ENCODE data around the gene GSTM1.

GSTM1 gene

DNA sequence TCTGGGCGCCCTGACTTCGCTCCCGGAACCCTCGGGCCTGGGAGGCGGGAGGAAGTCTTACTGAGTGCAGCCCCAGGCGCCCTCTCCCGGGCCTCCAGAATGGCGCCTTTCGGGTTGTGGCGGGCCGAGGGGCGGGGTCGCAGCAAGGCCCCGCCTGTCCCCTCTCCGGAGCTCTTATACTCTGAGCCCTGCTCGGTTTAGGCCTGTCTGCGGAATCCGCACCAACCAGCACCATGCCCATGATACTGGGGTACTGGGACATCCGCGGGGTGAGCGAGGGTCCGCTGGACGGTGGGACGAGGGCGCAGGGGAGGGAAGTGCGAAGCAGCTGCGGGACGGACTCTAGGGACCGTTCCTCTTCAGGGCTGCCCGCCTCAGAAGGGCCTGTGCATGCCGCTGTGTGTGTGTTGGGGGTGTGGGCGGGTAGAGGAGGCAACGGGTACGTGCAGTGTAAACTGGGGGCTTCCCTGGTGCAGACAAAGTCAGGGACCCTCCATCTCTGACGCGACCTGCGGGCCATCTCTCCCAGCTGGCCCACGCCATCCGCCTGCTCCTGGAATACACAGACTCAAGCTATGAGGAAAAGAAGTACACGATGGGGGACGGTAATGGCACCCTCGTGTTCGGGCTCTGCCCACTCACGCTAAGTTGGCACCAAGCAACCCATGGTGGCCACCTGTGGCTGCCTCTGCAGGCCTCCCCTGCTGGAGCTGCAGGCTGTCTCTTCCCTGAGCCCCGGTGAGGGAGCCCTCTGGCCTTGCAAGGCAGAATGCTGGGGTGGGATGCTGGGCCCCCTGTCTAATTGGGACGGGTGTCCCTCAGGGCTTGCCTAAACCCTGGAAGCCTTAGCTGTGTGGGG, at the start of gene GSTM1:
TSS of gene GSTM1 (plus strand) at position 177 of the 859 bp plus-strand sequence. CDS start at position 234, 57 bp downstream.
- no peak within 1 kb of the TSS for H3K4me3 ChIP-seq (ENCODE audit: low read length)
- no peaks in the 10 kb centered on the region for H3K4me1 ChIP-seq (ENCODE audit: control insufficient read depth, insufficient read depth, low read length)
- H3K9ac ChIP-seq (ENCODE audit: low read length), result no peak within 1 kb of the TSS
- no peaks in the 10 kb centered on the region for H3K9me3 ChIP-seq (ENCODE audit: control insufficient read depth, low read length)
- no peaks in the 10 kb centered on the region for H3K27me3 ChIP-seq (replicated peaks; ENCODE audit: control insufficient read depth, insufficient read depth, low read length)
- DNase-seq (ENCODE audit: low read depth), result no peak
- no peaks in the 10 kb centered on the region for H3K36me3 ChIP-seq (ENCODE audit: control insufficient read depth, insufficient read depth, low read length, severe bottlenecking)

DNA sequence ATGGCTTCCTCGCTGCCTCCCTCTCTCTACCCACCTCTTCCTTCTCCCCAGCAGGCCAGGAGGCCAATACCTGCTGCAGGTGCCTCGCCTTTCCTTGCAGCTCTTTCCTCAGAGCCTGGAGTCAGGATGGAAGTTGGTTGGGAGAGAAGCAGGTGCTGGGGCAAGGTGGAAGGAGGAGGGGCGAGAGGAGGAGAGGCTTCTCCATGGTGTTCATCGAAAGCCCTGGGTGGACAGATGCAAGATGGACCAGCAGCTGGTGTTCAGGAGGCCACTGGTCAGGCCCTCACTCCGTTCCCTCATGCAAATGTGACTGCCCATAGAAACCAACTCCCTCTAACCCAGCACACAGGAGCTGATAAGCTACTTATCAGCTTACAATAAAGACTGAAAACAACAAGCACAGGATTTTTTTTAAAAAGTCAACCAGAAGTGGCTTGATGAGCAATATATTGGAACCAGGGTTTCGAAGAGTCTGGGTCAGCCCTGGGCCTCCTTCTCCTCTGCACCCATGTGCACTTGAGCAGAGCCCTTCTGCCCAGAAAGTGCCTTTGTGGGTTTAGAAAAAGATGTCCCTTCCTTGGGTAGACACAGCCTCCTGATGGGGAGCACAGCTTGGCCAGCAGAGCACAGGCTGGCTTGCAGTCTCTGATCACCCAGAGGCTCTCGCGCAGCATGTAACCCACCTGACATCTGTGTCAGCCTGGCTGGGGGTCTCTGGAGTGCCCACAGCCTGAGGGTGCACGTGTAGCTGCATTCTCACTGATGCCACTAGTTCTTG, 48.4 kb upstream of the GSTM1 start:
- H3K9me3 ChIP-seq (ENCODE audit: control insufficient read depth, low read length), result no peaks in the 10 kb centered on the region
- H3K4me3 ChIP-seq (ENCODE audit: low read length), result no peak overlapping the region
- H3K36me3 ChIP-seq (ENCODE audit: control insufficient read depth, insufficient read depth, low read length, severe bottlenecking), result no peaks in the 10 kb centered on the region
- H3K4me1 ChIP-seq (ENCODE audit: control insufficient read depth, insufficient read depth, low read length), result peaks cover 15% of the 10 kb centered on the region
- DNase-seq (ENCODE audit: low read depth), result no peak
- H3K27me3 ChIP-seq (replicated peaks; ENCODE audit: control insufficient read depth, insufficient read depth, low read length), result no peaks in the 10 kb centered on the region
- H3K9ac ChIP-seq (ENCODE audit: low read length), result no peak overlapping the region

DNA sequence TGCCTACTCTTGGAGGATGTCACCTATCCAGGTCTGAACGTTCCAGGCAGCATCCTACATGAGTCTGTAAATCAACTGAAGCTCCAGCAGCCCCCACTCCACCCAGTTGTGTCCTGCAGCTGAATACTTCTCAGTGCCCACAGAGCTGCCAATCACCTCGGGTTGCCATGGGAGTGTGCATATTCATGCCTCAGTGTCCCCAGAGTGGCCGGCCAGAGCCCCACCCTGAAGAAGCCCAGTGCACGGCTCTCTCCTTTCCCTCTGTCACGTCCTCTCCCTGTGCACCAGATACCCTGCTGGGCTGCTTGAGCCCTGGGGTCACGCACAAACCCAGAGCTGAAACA, 47.8 kb upstream of the GSTM1 start:
- peaks cover 15% of the 10 kb centered on the region for H3K4me1 ChIP-seq (ENCODE audit: control insufficient read depth, insufficient read depth, low read length)
- H3K27me3 ChIP-seq (replicated peaks; ENCODE audit: control insufficient read depth, insufficient read depth, low read length), result no peaks in the 10 kb centered on the region
- H3K9me3 ChIP-seq (ENCODE audit: control insufficient read depth, low read length), result no peaks in the 10 kb centered on the region
- no peak overlapping the region for H3K4me3 ChIP-seq (ENCODE audit: low read length)
- no peaks in the 10 kb centered on the region for H3K36me3 ChIP-seq (ENCODE audit: control insufficient read depth, insufficient read depth, low read length, severe bottlenecking)
- H3K9ac ChIP-seq (ENCODE audit: low read length), result no peak overlapping the region
- no peak for DNase-seq (ENCODE audit: low read depth)

DNA sequence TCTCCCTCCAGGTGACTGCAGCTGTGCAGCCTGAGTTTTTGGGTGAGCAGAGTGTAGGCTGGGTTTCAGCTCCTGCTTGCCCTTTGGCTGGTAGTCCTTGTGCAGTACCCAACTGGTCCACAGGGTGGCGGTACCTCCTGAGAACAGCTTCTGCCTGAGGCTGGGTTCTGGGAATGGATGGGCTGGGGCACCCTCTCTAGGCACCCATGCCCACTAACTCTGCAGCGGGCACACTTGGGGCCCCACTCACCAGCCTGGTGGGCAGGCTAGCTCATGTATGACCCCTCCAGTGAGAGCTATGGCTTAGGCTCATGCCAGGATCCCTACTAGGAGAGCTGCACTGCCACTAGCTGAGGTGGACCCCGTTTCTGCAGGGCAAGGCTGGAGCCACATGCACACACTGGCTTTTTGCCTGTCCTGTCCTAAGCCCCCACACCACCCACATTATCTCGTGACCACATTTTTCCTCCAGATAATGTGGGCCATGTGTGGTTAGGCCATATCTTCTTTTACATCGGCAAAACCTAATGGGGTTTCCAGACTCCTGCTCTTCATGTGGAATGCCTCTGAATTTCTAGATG, 47.2 kb upstream of the GSTM1 start:
- no peaks in the 10 kb centered on the region for H3K9me3 ChIP-seq (ENCODE audit: control insufficient read depth, low read length)
- DNase-seq (ENCODE audit: low read depth), result peak; percentile 88
- no peaks in the 10 kb centered on the region for H3K27me3 ChIP-seq (replicated peaks; ENCODE audit: control insufficient read depth, insufficient read depth, low read length)
- peaks cover 15% of the 10 kb centered on the region for H3K4me1 ChIP-seq (ENCODE audit: control insufficient read depth, insufficient read depth, low read length)
- H3K36me3 ChIP-seq (ENCODE audit: control insufficient read depth, insufficient read depth, low read length, severe bottlenecking), result no peaks in the 10 kb centered on the region
- H3K9ac ChIP-seq (ENCODE audit: low read length), result no peak overlapping the region
- H3K4me3 ChIP-seq (ENCODE audit: low read length), result no peak overlapping the region

DNA sequence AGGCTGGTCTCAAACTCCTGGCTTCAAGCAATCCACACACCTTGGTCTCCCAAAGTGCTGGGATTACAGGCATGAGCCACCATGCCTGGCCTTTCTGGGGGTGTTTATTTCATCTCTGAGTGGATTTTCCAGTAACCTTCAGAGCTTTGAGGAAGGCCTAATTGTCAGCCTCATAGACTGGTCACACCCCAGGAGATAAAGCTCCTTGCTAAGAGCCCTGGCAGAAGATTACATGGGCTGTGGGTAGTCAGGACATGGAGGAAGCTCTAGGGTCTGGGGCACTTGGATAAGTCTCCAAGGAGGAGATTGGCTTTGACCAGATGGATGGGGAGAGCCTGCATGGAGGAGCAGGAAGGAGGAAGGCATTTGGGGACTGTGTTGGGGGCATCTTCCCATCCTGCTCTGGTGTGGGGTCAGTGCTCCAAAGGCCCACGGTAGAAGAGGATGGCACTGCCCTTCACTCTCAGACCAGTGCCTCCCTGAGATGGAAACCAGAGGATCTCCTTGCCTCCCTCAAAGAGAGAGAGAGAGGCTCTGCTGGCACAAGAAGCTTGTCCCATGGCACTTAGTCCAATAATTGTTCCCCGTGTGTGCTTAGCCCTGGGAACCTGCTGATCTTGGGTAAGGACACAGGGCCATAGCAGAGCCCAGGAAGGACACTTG, 46.4 kb upstream of the GSTM1 start:
- no peak overlapping the region for H3K4me3 ChIP-seq (ENCODE audit: low read length)
- no peaks in the 10 kb centered on the region for H3K9me3 ChIP-seq (ENCODE audit: control insufficient read depth, low read length)
- peaks cover 9% of the 10 kb centered on the region for H3K4me1 ChIP-seq (ENCODE audit: control insufficient read depth, insufficient read depth, low read length)
- no peak for DNase-seq (ENCODE audit: low read depth)
- no peaks in the 10 kb centered on the region for H3K36me3 ChIP-seq (ENCODE audit: control insufficient read depth, insufficient read depth, low read length, severe bottlenecking)
- no peak overlapping the region for H3K9ac ChIP-seq (ENCODE audit: low read length)
- no peaks in the 10 kb centered on the region for H3K27me3 ChIP-seq (replicated peaks; ENCODE audit: control insufficient read depth, insufficient read depth, low read length)

DNA sequence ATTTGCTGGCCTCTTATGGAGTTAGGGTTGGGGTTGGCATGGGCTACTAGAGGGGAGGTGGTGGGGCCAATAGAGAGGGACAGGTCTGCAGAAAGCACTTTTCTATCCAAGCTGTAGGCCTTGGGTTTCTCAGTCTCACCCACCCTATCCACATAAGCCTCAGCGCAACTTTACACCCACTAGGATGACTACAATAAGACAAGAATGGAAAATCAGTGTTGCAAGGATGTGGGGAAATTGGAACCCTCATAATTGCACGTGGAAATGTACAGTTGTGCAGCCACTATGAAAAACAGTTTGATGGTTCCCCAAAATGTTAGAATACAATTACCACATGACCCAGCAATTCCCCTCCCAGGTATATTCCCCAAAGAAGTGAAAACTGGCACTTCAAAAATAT, 45.8 kb upstream of the GSTM1 start:
- no peaks in the 10 kb centered on the region for H3K36me3 ChIP-seq (ENCODE audit: control insufficient read depth, insufficient read depth, low read length, severe bottlenecking)
- H3K4me3 ChIP-seq (ENCODE audit: low read length), result no peak overlapping the region
- no peaks in the 10 kb centered on the region for H3K9me3 ChIP-seq (ENCODE audit: control insufficient read depth, low read length)
- no peak overlapping the region for H3K9ac ChIP-seq (ENCODE audit: low read length)
- H3K4me1 ChIP-seq (ENCODE audit: control insufficient read depth, insufficient read depth, low read length), result peaks cover 3% of the 10 kb centered on the region
- H3K27me3 ChIP-seq (replicated peaks; ENCODE audit: control insufficient read depth, insufficient read depth, low read length), result no peaks in the 10 kb centered on the region
- DNase-seq (ENCODE audit: low read depth), result no peak

DNA sequence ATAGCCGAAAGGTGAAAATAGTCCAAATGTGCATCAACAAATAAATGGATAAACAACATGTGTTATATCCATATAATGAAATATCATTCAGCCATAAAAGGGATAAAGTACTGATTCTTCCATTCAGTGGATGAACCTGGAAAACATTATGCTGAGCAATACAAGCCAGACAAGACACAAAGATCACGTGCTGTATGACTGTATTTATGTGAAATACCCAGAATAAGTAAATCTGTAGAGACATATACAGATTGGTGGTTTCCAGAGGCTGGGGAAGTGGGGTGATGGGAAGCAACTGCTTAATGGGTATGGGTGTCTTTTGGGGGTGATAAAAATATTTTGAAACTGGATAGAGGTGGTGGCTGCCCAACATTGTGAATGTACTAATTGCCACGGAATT, 45.0 kb upstream of the GSTM1 start:
- H3K9ac ChIP-seq (ENCODE audit: low read length), result peak overlapping the region; percentile 35
- DNase-seq (ENCODE audit: low read depth), result no peak
- H3K36me3 ChIP-seq (ENCODE audit: control insufficient read depth, insufficient read depth, low read length, severe bottlenecking), result no peaks in the 10 kb centered on the region
- no peaks in the 10 kb centered on the region for H3K27me3 ChIP-seq (replicated peaks; ENCODE audit: control insufficient read depth, insufficient read depth, low read length)
- no peaks in the 10 kb centered on the region for H3K9me3 ChIP-seq (ENCODE audit: control insufficient read depth, low read length)
- H3K4me3 ChIP-seq (ENCODE audit: low read length), result no peak overlapping the region
- H3K4me1 ChIP-seq (ENCODE audit: control insufficient read depth, insufficient read depth, low read length), result peaks cover 3% of the 10 kb centered on the region

DNA sequence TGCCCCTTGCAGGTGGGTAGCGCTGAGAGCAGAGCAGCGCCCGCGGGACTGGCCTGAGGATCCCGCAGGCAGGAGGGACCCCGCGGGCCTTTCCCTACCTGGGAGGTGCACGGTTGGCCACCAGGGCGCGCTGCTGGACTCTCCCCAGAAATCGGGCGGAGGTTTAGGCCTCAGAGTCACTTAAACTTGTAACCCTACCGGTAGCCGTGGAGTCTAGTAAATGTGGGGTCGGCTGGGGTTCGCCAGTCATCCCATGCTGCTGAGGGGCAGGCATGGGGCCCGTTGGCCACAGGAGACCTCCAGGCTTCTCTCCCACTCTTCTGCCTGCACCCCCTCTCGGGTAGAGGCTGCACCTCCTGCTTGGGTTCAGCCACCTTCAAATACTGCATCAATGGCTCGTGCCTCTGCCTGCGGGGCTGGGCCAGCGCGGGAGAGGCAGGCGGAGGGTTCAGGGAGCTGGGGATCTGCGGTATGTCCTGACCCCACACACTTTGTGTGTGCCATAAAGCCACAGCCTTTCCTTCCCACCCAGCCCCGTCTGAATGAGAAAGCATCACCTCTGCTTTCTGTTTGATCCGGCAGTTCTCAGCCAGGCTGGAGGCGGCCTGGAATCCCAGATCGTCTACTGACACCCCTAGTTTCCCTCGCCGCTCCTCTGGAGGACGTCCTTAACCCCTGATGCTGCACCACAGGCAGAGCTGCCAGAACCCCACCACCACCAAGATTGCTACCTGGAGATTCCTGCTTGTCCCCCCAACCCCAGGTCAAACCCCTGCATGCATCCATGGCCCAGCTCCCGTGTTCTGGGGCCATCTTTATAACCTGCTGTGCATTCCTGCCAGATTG, 44.0 kb upstream of the GSTM1 start:
- Histone ChIP-seq H3K9me3 (ENCODE audit: control insufficient read depth, low read length) (no peaks in the 10 kb centered on the region), H3K9ac (ENCODE audit: low read length) (peak overlapping the region; percentile 66), H3K36me3 (ENCODE audit: control insufficient read depth, insufficient read depth, low read length, severe bottlenecking) (no peaks in the 10 kb centered on the region), H3K27me3 (replicated peaks; ENCODE audit: control insufficient read depth, insufficient read depth, low read length) (no peaks in the 10 kb centered on the region), H3K4me1 (ENCODE audit: control insufficient read depth, insufficient read depth, low read length) (peaks cover 3% of the 10 kb centered on the region), H3K4me3 (ENCODE audit: low read length) (no peak overlapping the region)
- peak; percentile 64 for DNase-seq (ENCODE audit: low read depth)

DNA sequence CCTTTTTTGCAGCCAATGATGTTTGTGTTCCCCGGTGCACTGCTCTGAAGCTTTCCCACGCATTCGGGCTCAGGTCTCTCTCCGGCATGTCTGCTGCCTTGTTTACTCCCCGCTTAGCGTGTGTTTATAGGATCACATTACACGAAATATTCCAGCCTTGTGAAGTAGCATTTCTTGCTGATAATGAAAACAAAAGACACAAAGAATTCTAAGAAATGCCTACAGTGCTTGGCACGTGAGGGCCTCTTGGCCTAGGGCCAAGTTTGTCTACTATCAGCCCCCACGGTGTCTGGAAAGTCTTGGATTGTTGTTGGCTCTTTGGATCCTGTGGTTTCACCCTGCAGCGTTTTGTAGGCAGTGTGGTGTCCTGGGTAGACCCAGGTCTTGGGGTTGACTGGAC, 42.9 kb upstream of the GSTM1 start:
- Histone ChIP-seq H3K4me3 (ENCODE audit: low read length) (no peak overlapping the region), H3K4me1 (ENCODE audit: control insufficient read depth, insufficient read depth, low read length) (peaks cover 3% of the 10 kb centered on the region), H3K36me3 (ENCODE audit: control insufficient read depth, insufficient read depth, low read length, severe bottlenecking) (no peaks in the 10 kb centered on the region), H3K9ac (ENCODE audit: low read length) (no peak overlapping the region), H3K9me3 (ENCODE audit: control insufficient read depth, low read length) (no peaks in the 10 kb centered on the region), H3K27me3 (replicated peaks; ENCODE audit: control insufficient read depth, insufficient read depth, low read length) (no peaks in the 10 kb centered on the region)
- DNase-seq (ENCODE audit: low read depth), result no peak

DNA sequence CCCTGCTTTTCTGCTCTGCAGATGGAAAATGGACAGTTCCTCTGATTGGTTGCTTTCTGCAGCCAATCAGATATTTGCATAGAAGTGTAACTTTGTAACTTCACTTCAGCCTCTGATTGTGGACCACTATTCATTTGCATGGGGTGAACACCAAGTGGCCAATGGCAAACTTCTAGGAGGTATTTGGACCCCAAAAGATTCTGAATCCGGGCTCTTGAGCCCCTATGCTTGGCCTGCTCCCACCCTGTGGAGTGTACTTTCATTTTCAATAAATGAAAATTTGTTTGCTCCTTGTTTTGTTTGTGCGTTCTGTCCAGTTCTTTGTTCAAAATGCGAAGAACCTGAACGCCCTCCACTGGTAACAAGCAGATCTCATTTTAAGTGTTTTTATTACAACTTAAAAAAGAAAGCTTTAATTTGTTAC, 38.1 kb upstream of the GSTM1 start:
- peak; percentile 66 for DNase-seq (ENCODE audit: low read depth)
- Histone ChIP-seq H3K9ac (ENCODE audit: low read length) (peak overlapping the region; percentile 70), H3K4me3 (ENCODE audit: low read length) (peak overlapping the region; percentile 78), H3K9me3 (ENCODE audit: control insufficient read depth, low read length) (no peaks in the 10 kb centered on the region), H3K36me3 (ENCODE audit: control insufficient read depth, insufficient read depth, low read length, severe bottlenecking) (no peaks in the 10 kb centered on the region), H3K4me1 (ENCODE audit: control insufficient read depth, insufficient read depth, low read length) (no peaks in the 10 kb centered on the region), H3K27me3 (replicated peaks; ENCODE audit: control insufficient read depth, insufficient read depth, low read length) (peaks cover 5% of the 10 kb centered on the region)
